GM12865 (cell line): ENCODE data around the gene STK11.

Source experiments
- DNase-seq: peaks from one replicate; pipeline ENCODE4 v3.0.0; 2010; ENCODE audit warnings: low read depth
- H3K4me3 ChIP-seq: 2 replicates; pipeline ENCODE4 v1.5.1; 2011; ENCODE audit warnings: mild to moderate bottlenecking, low read depth, low read length, control low read depth
- TF ChIP-seq, protein P1 (sequence below): IDR thresholded peaks from 2 replicates; pipeline ENCODE4 v1.5.1; 2011; ENCODE audit warnings: low read length, control low read depth, low read depth, inconsistent platforms; ENCODE audit not compliant: insufficient read depth; ENCODE audit errors: missing control alignments

Gene STK11

DNA sequence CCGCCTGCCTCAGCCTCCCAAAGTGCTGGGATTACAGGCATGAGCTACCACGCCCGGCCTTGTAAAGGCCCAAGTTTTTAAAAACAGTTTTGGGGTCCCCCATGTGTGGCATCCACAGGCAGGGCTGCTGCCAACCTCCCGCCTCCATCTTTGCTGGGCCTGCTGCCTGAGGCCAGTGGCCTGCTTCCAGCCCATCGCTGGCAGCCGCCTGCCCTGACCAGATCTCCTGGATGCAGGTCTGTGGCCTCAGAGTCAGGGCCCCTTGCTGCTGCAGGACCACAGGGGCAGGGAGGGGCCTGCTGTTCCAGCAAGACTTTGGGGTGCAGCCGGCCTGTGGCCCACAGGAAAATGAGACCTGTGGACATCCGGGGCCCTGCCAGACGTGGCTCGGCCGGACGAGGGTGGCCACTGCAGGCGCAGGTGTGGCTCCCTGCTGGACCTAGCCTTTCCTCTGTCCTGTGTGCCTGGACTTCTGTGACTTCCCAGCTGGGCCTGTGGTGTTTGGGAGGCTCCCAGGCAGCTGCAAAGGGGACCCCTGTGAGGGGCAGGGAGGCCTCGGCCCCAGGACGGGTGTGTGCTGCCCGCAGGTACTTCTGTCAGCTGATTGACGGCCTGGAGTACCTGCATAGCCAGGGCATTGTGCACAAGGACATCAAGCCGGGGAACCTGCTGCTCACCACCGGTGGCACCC is 14.4 kb downstream of the STK11 start:
- TF ChIP-seq, protein P1, sequence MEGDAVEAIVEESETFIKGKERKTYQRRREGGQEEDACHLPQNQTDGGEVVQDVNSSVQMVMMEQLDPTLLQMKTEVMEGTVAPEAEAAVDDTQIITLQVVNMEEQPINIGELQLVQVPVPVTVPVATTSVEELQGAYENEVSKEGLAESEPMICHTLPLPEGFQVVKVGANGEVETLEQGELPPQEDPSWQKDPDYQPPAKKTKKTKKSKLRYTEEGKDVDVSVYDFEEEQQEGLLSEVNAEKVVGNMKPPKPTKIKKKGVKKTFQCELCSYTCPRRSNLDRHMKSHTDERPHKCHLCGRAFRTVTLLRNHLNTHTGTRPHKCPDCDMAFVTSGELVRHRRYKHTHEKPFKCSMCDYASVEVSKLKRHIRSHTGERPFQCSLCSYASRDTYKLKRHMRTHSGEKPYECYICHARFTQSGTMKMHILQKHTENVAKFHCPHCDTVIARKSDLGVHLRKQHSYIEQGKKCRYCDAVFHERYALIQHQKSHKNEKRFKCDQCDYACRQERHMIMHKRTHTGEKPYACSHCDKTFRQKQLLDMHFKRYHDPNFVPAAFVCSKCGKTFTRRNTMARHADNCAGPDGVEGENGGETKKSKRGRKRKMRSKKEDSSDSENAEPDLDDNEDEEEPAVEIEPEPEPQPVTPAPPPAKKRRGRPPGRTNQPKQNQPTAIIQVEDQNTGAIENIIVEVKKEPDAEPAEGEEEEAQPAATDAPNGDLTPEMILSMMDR = no peak
- no peak for DNase-seq
- H3K4me3 ChIP-seq = no peak overlapping the region

DNA sequence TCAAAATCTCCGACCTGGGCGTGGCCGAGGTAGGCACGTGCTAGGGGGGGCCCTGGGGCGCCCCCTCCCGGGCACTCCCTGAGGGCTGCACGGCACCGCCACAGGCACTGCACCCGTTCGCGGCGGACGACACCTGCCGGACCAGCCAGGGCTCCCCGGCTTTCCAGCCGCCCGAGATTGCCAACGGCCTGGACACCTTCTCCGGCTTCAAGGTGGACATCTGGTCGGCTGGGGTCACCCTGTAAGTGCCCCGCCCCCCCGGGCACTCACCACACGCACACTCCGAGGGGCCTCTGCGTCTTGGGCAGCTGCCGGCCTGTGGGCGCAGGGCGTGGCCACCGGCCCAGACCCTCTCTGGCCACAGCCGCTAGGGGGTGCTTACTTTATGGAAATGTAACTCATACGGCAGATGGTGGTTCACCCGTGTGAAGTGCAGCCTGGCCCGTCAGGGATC is 14.9 kb downstream of the STK11 start:
- DNase-seq = no peak
- TF ChIP-seq, protein P1 = no peak
- H3K4me3 ChIP-seq = no peak overlapping the region

DNA sequence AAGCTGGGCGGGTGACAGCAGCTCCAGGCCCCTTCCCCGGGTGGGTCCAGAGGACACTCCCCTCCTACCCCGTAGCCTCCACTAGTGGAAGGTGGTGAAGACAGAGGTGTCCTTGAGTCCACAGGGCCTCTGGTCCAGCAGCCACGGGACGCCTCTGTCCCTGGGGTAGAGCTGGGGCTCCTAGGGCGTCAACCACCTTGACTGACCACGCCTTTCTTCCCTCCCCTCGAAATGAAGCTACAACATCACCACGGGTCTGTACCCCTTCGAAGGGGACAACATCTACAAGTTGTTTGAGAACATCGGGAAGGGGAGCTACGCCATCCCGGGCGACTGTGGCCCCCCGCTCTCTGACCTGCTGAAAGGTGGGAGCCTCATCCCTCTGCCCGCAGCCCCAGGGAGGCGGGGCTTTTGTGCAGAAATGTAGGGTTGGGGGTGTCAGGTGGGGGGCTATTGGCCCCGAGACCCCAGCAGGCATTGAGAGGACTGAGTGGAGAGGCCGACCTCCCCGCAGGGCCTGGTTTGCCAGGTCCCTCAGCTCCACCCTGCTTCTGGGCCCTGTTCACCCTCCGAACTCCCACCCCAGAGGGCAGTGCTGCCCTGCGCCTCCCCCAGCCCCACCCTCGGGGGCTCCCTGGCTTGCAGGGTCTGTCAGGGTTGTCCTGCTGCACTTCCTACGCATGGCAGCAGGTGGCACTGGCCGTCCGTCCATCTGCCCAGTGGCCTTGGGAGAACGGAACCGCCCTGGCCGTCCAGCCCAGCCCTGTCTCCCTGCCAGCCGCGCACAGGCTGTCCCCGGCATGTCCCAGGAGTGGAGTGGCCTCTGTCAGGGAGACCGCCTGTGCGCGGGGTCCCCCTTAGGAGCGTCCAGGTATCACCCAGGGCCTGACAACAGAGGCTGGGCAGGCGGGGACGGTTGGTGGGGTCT is 15.7 kb downstream of the STK11 start:
- H3K4me3 ChIP-seq = no peak overlapping the region
- DNase-seq = no peak
- TF ChIP-seq, protein P1 = peak; percentile 44

DNA sequence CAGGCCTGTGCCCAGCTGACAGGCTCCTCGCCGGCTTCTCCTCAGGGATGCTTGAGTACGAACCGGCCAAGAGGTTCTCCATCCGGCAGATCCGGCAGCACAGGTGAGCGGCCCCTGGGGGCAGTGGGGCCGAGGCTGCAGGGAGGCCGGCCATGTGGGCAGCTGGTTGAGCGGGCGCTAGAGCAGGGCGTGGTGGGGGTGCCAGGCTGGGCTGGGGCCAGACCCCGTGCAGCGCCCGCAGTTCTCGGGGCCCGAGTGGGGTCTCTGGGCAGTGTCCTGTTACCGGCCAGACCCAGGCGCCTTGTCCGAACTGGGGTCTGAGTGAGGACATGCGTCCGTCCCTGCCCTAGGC is 16.3 kb downstream of the STK11 start:
- H3K4me3 ChIP-seq = no peak overlapping the region
- TF ChIP-seq, protein P1 = no peak
- DNase-seq = no peak

DNA sequence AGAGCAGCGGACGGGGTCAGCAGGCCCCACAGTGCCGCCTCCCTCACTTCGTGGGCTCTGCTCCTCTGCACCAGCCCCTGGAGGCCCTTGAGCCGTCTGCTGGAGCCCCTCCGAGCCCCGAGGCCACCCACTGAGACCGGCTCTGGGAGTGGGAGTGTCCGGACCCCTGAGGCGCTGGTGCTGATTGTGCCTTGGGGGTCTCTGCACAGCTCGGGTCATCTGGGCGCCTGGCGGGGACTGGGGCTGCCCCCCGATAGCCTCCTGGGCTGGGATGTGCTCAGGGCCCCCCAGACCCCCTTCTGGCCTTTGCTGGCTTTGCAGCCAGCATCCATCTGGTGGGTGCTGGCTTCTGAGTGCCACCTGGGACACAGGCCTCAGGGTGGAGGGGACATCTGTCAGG is 16.8 kb downstream of the STK11 start:
- no peak overlapping the region for H3K4me3 ChIP-seq
- TF ChIP-seq, protein P1 = peak; percentile 20
- no peak for DNase-seq

DNA sequence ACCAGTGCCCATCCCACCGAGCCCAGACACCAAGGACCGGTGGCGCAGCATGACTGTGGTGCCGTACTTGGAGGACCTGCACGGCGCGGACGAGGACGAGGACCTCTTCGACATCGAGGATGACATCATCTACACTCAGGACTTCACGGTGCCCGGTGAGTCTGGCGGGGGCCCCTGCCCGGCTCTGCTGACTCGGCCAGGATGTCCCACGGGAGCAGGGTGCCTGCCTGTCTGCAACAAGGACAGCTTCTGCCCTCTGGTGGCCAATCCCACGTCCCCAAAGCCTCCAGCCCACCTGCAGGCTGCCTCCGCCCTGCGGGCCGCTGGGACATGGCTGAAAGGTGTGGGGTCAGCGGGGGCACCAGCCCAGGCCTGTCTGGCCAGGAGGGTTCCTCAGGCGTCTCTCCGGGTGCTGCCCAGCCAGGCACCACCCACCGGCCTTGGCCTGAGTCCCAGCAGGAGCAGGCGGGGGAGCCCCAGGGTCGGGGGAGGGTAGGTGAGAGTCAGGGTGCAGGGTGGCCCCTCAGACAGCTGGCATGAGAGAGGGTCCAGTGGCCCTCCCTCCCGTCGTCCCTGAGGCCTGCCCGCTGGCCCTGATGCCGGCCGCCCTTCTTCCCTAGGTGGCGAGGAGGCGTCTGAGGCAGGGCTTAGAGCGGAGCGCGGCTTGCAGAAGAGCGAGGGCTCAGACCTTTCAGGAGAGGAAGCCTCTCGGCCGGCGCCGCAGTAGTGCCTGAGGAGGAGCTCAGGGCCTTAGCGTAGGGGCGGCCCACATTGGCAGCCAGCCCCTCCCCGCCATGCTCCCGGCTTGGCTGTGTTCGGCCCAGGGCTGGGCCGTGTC is 17.7 kb downstream of the STK11 start:
- DNase-seq = peak; percentile 68
- TF ChIP-seq, protein P1 = peak; percentile 56
- H3K4me3 ChIP-seq = no peak overlapping the region
